SK-N-MC (cell line): ENCODE data around the gene UNC79.
A peak's percentile ranks its signal among the peaks of the same experiment; 100 is the strongest.

ENCODE experiments used
- DNase-seq: peaks from one replicate; pipeline ENCODE4 v3.0.0-alpha.2; 2011; ENCODE audit warnings: low read depth, low spot score
- H3K27ac ChIP-seq: fragments of 200-600 bp; sonication (generic); 2 replicates; pipeline ENCODE4 v1.5.1; 2016; ENCODE audit warnings: mixed run types
- H3K36me3 ChIP-seq: fragments of 200-600 bp; sonication (generic); 2 replicates; pipeline ENCODE4 v1.6.1; 2017; ENCODE audit warnings: antibody characterized with exemption, low read length, mixed read lengths; ENCODE audit not compliant: insufficient read depth
- H3K4me3 ChIP-seq: fragments of 200-600 bp; sonication (generic); 2 replicates; pipeline ENCODE4 v1.5.1; 2016
- H3K9ac ChIP-seq: fragments of 200-600 bp; sonication (generic); 2 replicates; pipeline ENCODE4 v1.8.0; 2017; ENCODE audit warnings: mixed run types, mixed read lengths; ENCODE audit not compliant: insufficient read length
- H3K9me3 ChIP-seq: fragments of 200-600 bp; sonication (generic); 2 replicates; pipeline ENCODE4 v1.6.1; 2017; ENCODE audit warnings: low read depth, mild to moderate bottlenecking, antibody characterized with exemption, low read length, moderate library complexity, mixed read lengths
- EZH2 ChIP-seq: fragments of 200-600 bp; sonication (generic); IDR thresholded peaks from one replicate; pipeline ENCODE4 v1.6.1; 2017; ENCODE audit warnings: antibody characterized with exemption
- FOXP2 ChIP-seq: optimal IDR thresholded peaks from 2 replicates; pipeline ENCODE3; 2011; ENCODE audit warnings: mild to moderate bottlenecking, moderate library complexity; ENCODE audit not compliant: insufficient read depth; ENCODE audit errors: extremely low read length, control extremely low read depth
- POLR2AphosphoS5 ChIP-seq: IDR thresholded peaks from 2 replicates; pipeline ENCODE4 v1.6.1; 2012; ENCODE audit warnings: mild to moderate bottlenecking, low read depth, low read length, borderline replicate concordance

The UNC79 gene

GRCh38 chr14:93643676-93644075, 212.9 kb downstream of the UNC79 start:
- H3K36me3 ChIP-seq, result no peaks in the 10 kb centered on the region
- TF ChIP-seq POLR2AphosphoS5 (no peak), EZH2 (no peak), FOXP2 (no peak)
- H3K27ac ChIP-seq, result no peak overlapping the region
- no peaks in the 10 kb centered on the region for H3K9me3 ChIP-seq
- no peak for DNase-seq
- no peak overlapping the region for H3K4me3 ChIP-seq
- H3K9ac ChIP-seq, result no peak overlapping the region

- H3K36me3 ChIP-seq, result no peaks in the 10 kb centered on the region
- H3K27ac ChIP-seq, result no peak overlapping the region
- H3K9me3 ChIP-seq, result no peaks in the 10 kb centered on the region
- H3K4me3 ChIP-seq, result no peak overlapping the region
- TF ChIP-seq POLR2AphosphoS5, result no peak
- TF ChIP-seq FOXP2, result no peak
- DNase-seq, result no peak
- no peak overlapping the region for H3K9ac ChIP-seq
Measured at GRCh38 chr14:93645200-93645599, 214.5 kb downstream of the UNC79 start.

- H3K4me3 ChIP-seq, result no peak overlapping the region
- H3K9ac ChIP-seq, result no peak overlapping the region
- no peak for TF ChIP-seq EZH2
- no peak for TF ChIP-seq POLR2AphosphoS5
- no peak for TF ChIP-seq FOXP2
- DNase-seq, result peak; percentile 3
- H3K36me3 ChIP-seq, result no peaks in the 10 kb centered on the region
- no peak overlapping the region for H3K27ac ChIP-seq
- no peaks in the 10 kb centered on the region for H3K9me3 ChIP-seq
Measured at GRCh38 chr14:93648440-93649168, 217.9 kb downstream of the UNC79 start.

GRCh38 chr14:93654599-93654998, 223.9 kb downstream of the UNC79 start:
- no peak for TF ChIP-seq EZH2
- no peak for TF ChIP-seq FOXP2
- no peak overlapping the region for H3K4me3 ChIP-seq
- no peak overlapping the region for H3K27ac ChIP-seq
- no peaks in the 10 kb centered on the region for H3K9me3 ChIP-seq
- H3K36me3 ChIP-seq, result no peaks in the 10 kb centered on the region
- DNase-seq, result no peak
- no peak overlapping the region for H3K9ac ChIP-seq

- no peaks in the 10 kb centered on the region for H3K36me3 ChIP-seq
- TF ChIP-seq FOXP2 (no peak), EZH2 (no peak), POLR2AphosphoS5 (no peak)
- H3K9ac ChIP-seq, result no peak overlapping the region
Measured at GRCh38 chr14:93655078-93655750, 224.5 kb downstream of the UNC79 start.

GRCh38 chr14:93657875-93658274, 227.1 kb downstream of the UNC79 start:
- Histone ChIP-seq H3K36me3 (no peaks in the 10 kb centered on the region), H3K9ac (no peak overlapping the region), H3K27ac (no peak overlapping the region), H3K4me3 (no peak overlapping the region), H3K9me3 (no peaks in the 10 kb centered on the region)
- no peak for TF ChIP-seq POLR2AphosphoS5
- no peak for TF ChIP-seq EZH2
- no peak for TF ChIP-seq FOXP2
- DNase-seq, result no peak

More at GRCh38 chr14:93655078-93655750, 224.5 kb downstream of the UNC79 start:
- no peak overlapping the region for H3K27ac ChIP-seq
- DNase-seq, result peak; percentile 62
- no peak overlapping the region for H3K4me3 ChIP-seq
- no peaks in the 10 kb centered on the region for H3K9me3 ChIP-seq

- Histone ChIP-seq H3K4me3 (no peak overlapping the region), H3K36me3 (no peaks in the 10 kb centered on the region), H3K9ac (no peak overlapping the region), H3K27ac (no peak overlapping the region), H3K9me3 (no peaks in the 10 kb centered on the region)
- no peak for DNase-seq
- TF ChIP-seq POLR2AphosphoS5, result no peak
- TF ChIP-seq FOXP2, result no peak
- TF ChIP-seq EZH2, result no peak
Measured at GRCh38 chr14:93663317-93663716, 232.6 kb downstream of the UNC79 start.

GRCh38 chr14:93665169-93665568, 234.4 kb downstream of the UNC79 start:
- DNase-seq, result no peak
- no peak overlapping the region for H3K4me3 ChIP-seq
- no peaks in the 10 kb centered on the region for H3K9me3 ChIP-seq
- no peak for TF ChIP-seq POLR2AphosphoS5
- TF ChIP-seq EZH2, result no peak
- TF ChIP-seq FOXP2, result no peak
- H3K36me3 ChIP-seq, result no peaks in the 10 kb centered on the region
- no peak overlapping the region for H3K9ac ChIP-seq
- H3K27ac ChIP-seq, result no peak overlapping the region

GRCh38 chr14:93669632-93670031, 238.9 kb downstream of the UNC79 start:
- TF ChIP-seq POLR2AphosphoS5, result no peak
- TF ChIP-seq EZH2, result no peak
- TF ChIP-seq FOXP2, result no peak
- H3K27ac ChIP-seq, result no peak overlapping the region
- DNase-seq, result no peak
- no peak overlapping the region for H3K4me3 ChIP-seq
- no peaks in the 10 kb centered on the region for H3K9me3 ChIP-seq
- no peaks in the 10 kb centered on the region for H3K36me3 ChIP-seq
- no peak overlapping the region for H3K9ac ChIP-seq
